GM21619 (cell line): ENCODE measurements around the gene PLA2G6.
"Not testable (repeated sequence)": the region's sequence is repeated elsewhere in the genome, so short reads cannot be mapped to it uniquely, and the experiment has no call there.

Experiments used
- ATAC-seq: cut with Tn5 transposase; IDR thresholded peaks from one replicate; pipeline ENCODE4 v1.9.1; 2021; ENCODE audit not compliant: unreplicated experiment

PLA2G6 gene

GRCh38 chr22:38135133-38135706, 46.4 kb downstream of the PLA2G6 start:
- ATAC-seq: no peak

- ATAC-seq: no peak
These were observed 48.3 kb downstream of the PLA2G6 start for GRCh38 chr22:38133331-38133730.

- no peak for ATAC-seq
These were observed 48.8 kb downstream of the PLA2G6 start for GRCh38 chr22:38132794-38133193.

GRCh38 chr22:38132136-38132535, 49.5 kb downstream of the PLA2G6 start:
- no peak for ATAC-seq

GRCh38 chr22:38131399-38131798, 50.2 kb downstream of the PLA2G6 start:
- ATAC-seq: no peak

- no peak for ATAC-seq
These were observed 51.8 kb downstream of the PLA2G6 start for GRCh38 chr22:38129856-38130255.

- no peak for ATAC-seq
These were observed 52.6 kb downstream of the PLA2G6 start for GRCh38 chr22:38129021-38129420.

GRCh38 chr22:38127869-38128268, 53.8 kb downstream of the PLA2G6 start:
- no peak for ATAC-seq

GRCh38 chr22:38126928-38127668, 54.5 kb downstream of the PLA2G6 start:
- no peak for ATAC-seq

- no peak for ATAC-seq
These were observed 55.9 kb downstream of the PLA2G6 start for GRCh38 chr22:38125751-38126201.

GRCh38 chr22:38125038-38125610, 56.5 kb downstream of the PLA2G6 start:
- ATAC-seq: no peak

GRCh38 chr22:38124236-38124974, 57.2 kb downstream of the PLA2G6 start:
- ATAC-seq: no peak

GRCh38 chr22:38122616-38123015, 59.0 kb downstream of the PLA2G6 start:
- ATAC-seq: no peak

- ATAC-seq: no peak
These were observed 61.1 kb downstream of the PLA2G6 start for GRCh38 chr22:38120359-38121110.

- not testable (repeated sequence) for ATAC-seq
These were observed 62.9 kb downstream of the PLA2G6 start for GRCh38 chr22:38118747-38119146.

- ATAC-seq: no peak
These were observed 63.4 kb downstream of the PLA2G6 start for GRCh38 chr22:38118182-38118581.

- not testable (repeated sequence) for ATAC-seq
These were observed 64.1 kb downstream of the PLA2G6 start for GRCh38 chr22:38117556-38117955.

- no peak for ATAC-seq
These were observed 66.0 kb downstream of the PLA2G6 start for GRCh38 chr22:38115423-38116205.

- no peak for ATAC-seq
These were observed 66.9 kb downstream of the PLA2G6 start for GRCh38 chr22:38114484-38115398.
